OCI-LY3 (cell line): Measurements from ENCODE around the gene SGCG.

Experiments
- H2AFZ ChIP-seq: fragments of 200-600, 300-600 bp; shearing (Covaris generic); 2 replicates; pipeline ENCODE4 v1.6.0; 2014; ENCODE audit warnings: antibody characterized with exemption, low read depth, low read length
- H3K27ac ChIP-seq: fragments of 200-600, 300-600 bp; sonication (generic); 2 replicates; pipeline ENCODE4 v1.5.1; 2014; ENCODE audit warnings: mild to moderate bottlenecking, low read length, moderate library complexity, mixed read lengths
- H3K27me3 ChIP-seq: fragments of 200-600, 300-600 bp; sonication (generic); 2 replicates; pipeline ENCODE4 v1.6.1; 2014; ENCODE audit warnings: low read depth, low read length, mixed read lengths
- H3K36me3 ChIP-seq: fragments of 200-600, 300-600 bp; sonication (generic); replicated peaks from 2 replicates; pipeline ENCODE3; 2014; ENCODE audit warnings: low read depth, low read length, mixed read lengths
- H3K4me1 ChIP-seq: fragments of 300-600, 200-600 bp; sonication (generic); 2 replicates; pipeline ENCODE4 v1.6.1; 2014; ENCODE audit warnings: low read length, mixed read lengths
- H3K4me2 ChIP-seq: fragments of 200-600, 300-600 bp; sonication (generic); 2 replicates; pipeline ENCODE4 v1.6.1; 2014; ENCODE audit warnings: low read length, mixed read lengths
- H3K4me3 ChIP-seq: fragments of 300-600, 200-600 bp; sonication (generic); 2 replicates; pipeline ENCODE4 v1.5.1; 2014; ENCODE audit warnings: antibody characterized with exemption, mild to moderate bottlenecking, low read length, moderate library complexity
- H3K79me2 ChIP-seq: fragments of 300-600, 200-600 bp; shearing (Covaris generic); 2 replicates; pipeline ENCODE4 v1.6.1; 2014; ENCODE audit warnings: mild to moderate bottlenecking, low read length, mixed read lengths
- H3K9ac ChIP-seq: fragments of 300-600, 200-600 bp; shearing (Covaris generic); 2 replicates; pipeline ENCODE4 v1.6.0; 2014; ENCODE audit warnings: mild to moderate bottlenecking, low read length, moderate library complexity
- H3K9me3 ChIP-seq: fragments of 200-600, 300-600 bp; shearing (Covaris generic); 2 replicates; pipeline ENCODE4 v1.6.1; 2014; ENCODE audit warnings: low read length, mixed read lengths; ENCODE audit not compliant: insufficient read depth
- H4K20me1 ChIP-seq: fragments of 200-600, 300-600 bp; sonication (generic); 2 replicates; pipeline ENCODE4 v1.6.1; 2016; ENCODE audit warnings: low read length, mixed read lengths; ENCODE audit not compliant: insufficient read depth
- CTCF ChIP-seq: fragments of 200-600, 300-600 bp; sonication (generic); IDR thresholded peaks from 2 replicates; pipeline ENCODE4 v1.5.1; 2014; ENCODE audit warnings: antibody characterized with exemption, low read length, low read depth
- EZH2phosphoT487 ChIP-seq: fragments of 200-600 bp; shearing (Covaris generic); IDR thresholded peaks from 2 replicates; pipeline ENCODE4 v1.6.1; 2018; ENCODE audit warnings: antibody characterized with exemption, mixed run types, low read depth

Gene SGCG

GRCh38 chr13:23279321-23279720 is 98.5 kb downstream of the SGCG start:
- H3K4me2 ChIP-seq = no peak overlapping the region
- H3K4me1 ChIP-seq = no peaks in the 10 kb centered on the region
- H2AFZ ChIP-seq = no peak overlapping the region
- no peaks in the 10 kb centered on the region for H3K79me2 ChIP-seq
- H3K27ac ChIP-seq = no peak overlapping the region
- H3K36me3 ChIP-seq = no peaks in the 10 kb centered on the region
- no peaks in the 10 kb centered on the region for H4K20me1 ChIP-seq
- H3K4me3 ChIP-seq = no peak overlapping the region
- H3K9ac ChIP-seq = no peak overlapping the region
- TF ChIP-seq CTCF (no peak), EZH2phosphoT487 (no peak)
- no peaks in the 10 kb centered on the region for H3K9me3 ChIP-seq
- no peaks in the 10 kb centered on the region for H3K27me3 ChIP-seq

- no peaks in the 10 kb centered on the region for H3K36me3 ChIP-seq
- no peaks in the 10 kb centered on the region for H3K9me3 ChIP-seq
- no peak overlapping the region for H2AFZ ChIP-seq
- H3K4me1 ChIP-seq = no peaks in the 10 kb centered on the region
- H3K27me3 ChIP-seq = 0 out of 2 replicates have a peak, but pooled peaks cover 5% of the 10 kb centered on the region
- no peak overlapping the region for H3K4me3 ChIP-seq
- H4K20me1 ChIP-seq = no peaks in the 10 kb centered on the region
- TF ChIP-seq EZH2phosphoT487 = no peak
- no peak for TF ChIP-seq CTCF
- H3K79me2 ChIP-seq = no peaks in the 10 kb centered on the region
- H3K9ac ChIP-seq = no peak overlapping the region
- H3K4me2 ChIP-seq = no peak overlapping the region
- no peak overlapping the region for H3K27ac ChIP-seq
These were observed 107.8 kb downstream of the SGCG start for GRCh38 chr13:23288564-23288963.

- no peaks in the 10 kb centered on the region for H3K9me3 ChIP-seq
- no peaks in the 10 kb centered on the region for H3K4me1 ChIP-seq
- H3K79me2 ChIP-seq = no peaks in the 10 kb centered on the region
- no peak overlapping the region for H3K4me2 ChIP-seq
- H3K9ac ChIP-seq = no peak overlapping the region
- H3K36me3 ChIP-seq = no peaks in the 10 kb centered on the region
- 0 out of 2 replicates have a peak, but pooled peaks cover 5% of the 10 kb centered on the region for H3K27me3 ChIP-seq
- TF ChIP-seq CTCF (no peak), EZH2phosphoT487 (no peak)
- H3K4me3 ChIP-seq = no peak overlapping the region
- H2AFZ ChIP-seq = no peak overlapping the region
- H3K27ac ChIP-seq = no peak overlapping the region
- no peaks in the 10 kb centered on the region for H4K20me1 ChIP-seq
These were observed 108.2 kb downstream of the SGCG start for GRCh38 chr13:23288995-23289394.

GRCh38 chr13:23289917-23290357 is 109.2 kb downstream of the SGCG start:
- no peaks in the 10 kb centered on the region for H3K4me1 ChIP-seq
- no peaks in the 10 kb centered on the region for H3K79me2 ChIP-seq
- 0 out of 2 replicates have a peak, but pooled peaks cover 5% of the 10 kb centered on the region for H3K27me3 ChIP-seq
- TF ChIP-seq CTCF (no peak), EZH2phosphoT487 (no peak)
- no peak overlapping the region for H3K4me3 ChIP-seq
- no peaks in the 10 kb centered on the region for H4K20me1 ChIP-seq
- no peak overlapping the region for H3K9ac ChIP-seq
- H3K27ac ChIP-seq = no peak overlapping the region
- no peaks in the 10 kb centered on the region for H3K9me3 ChIP-seq
- H3K36me3 ChIP-seq = no peaks in the 10 kb centered on the region
- H2AFZ ChIP-seq = no peak overlapping the region
- H3K4me2 ChIP-seq = no peak overlapping the region
